Measurements from ENCODE around the gene PFKFB4.

DNA sequence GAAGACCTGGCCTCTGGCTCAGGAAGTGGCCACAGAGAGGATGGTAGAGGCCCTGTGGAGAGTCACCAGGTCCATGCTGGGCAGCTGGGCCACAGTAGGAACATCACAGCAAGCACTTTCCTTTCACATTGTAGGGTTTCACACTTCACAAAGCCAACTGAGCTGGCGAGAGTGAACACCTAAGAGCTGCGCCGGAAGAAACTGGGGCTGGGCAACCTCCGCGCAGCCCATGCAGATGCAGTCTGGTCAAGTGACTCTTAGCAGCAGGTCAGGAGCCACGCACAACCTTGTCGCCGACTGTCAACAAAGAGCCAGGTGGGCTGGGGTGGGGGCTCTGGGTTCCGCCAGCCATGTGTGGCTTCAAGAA lies 37.3 kb downstream of the PFKFB4 start:
- TF ChIP-seq, protein P1, sequence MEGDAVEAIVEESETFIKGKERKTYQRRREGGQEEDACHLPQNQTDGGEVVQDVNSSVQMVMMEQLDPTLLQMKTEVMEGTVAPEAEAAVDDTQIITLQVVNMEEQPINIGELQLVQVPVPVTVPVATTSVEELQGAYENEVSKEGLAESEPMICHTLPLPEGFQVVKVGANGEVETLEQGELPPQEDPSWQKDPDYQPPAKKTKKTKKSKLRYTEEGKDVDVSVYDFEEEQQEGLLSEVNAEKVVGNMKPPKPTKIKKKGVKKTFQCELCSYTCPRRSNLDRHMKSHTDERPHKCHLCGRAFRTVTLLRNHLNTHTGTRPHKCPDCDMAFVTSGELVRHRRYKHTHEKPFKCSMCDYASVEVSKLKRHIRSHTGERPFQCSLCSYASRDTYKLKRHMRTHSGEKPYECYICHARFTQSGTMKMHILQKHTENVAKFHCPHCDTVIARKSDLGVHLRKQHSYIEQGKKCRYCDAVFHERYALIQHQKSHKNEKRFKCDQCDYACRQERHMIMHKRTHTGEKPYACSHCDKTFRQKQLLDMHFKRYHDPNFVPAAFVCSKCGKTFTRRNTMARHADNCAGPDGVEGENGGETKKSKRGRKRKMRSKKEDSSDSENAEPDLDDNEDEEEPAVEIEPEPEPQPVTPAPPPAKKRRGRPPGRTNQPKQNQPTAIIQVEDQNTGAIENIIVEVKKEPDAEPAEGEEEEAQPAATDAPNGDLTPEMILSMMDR (conservative IDR thresholded peaks at IDR 0.05; ENCODE audit: low read depth in 2 of 2): no peak
- TF ChIP-seq, protein P2, sequence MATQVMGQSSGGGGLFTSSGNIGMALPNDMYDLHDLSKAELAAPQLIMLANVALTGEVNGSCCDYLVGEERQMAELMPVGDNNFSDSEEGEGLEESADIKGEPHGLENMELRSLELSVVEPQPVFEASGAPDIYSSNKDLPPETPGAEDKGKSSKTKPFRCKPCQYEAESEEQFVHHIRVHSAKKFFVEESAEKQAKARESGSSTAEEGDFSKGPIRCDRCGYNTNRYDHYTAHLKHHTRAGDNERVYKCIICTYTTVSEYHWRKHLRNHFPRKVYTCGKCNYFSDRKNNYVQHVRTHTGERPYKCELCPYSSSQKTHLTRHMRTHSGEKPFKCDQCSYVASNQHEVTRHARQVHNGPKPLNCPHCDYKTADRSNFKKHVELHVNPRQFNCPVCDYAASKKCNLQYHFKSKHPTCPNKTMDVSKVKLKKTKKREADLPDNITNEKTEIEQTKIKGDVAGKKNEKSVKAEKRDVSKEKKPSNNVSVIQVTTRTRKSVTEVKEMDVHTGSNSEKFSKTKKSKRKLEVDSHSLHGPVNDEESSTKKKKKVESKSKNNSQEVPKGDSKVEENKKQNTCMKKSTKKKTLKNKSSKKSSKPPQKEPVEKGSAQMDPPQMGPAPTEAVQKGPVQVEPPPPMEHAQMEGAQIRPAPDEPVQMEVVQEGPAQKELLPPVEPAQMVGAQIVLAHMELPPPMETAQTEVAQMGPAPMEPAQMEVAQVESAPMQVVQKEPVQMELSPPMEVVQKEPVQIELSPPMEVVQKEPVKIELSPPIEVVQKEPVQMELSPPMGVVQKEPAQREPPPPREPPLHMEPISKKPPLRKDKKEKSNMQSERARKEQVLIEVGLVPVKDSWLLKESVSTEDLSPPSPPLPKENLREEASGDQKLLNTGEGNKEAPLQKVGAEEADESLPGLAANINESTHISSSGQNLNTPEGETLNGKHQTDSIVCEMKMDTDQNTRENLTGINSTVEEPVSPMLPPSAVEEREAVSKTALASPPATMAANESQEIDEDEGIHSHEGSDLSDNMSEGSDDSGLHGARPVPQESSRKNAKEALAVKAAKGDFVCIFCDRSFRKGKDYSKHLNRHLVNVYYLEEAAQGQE (IDR thresholded peaks at IDR 0.05; ENCODE audit: unreplicated experiment): no peak
- TF ChIP-seq EZH2phosphoT487 (IDR thresholded peaks at IDR 0.05; ENCODE audit: unreplicated experiment) (no peak), POLR2AphosphoS5 (IDR thresholded peaks at IDR 0.05; ENCODE audit: low read depth) (no peak), EZH2 (IDR thresholded peaks at IDR 0.05; ENCODE audit: low read depth, unreplicated experiment) (no peak), STAT1 (IDR thresholded peaks at IDR 0.05; ENCODE audit: unreplicated experiment) (no peak), NANOG (IDR thresholded peaks at IDR 0.05; ENCODE audit: borderline replicate concordance) (no peak), JUNB (IDR thresholded peaks at IDR 0.05; ENCODE audit: unreplicated experiment) (no peak), CREB1 (CRISPR knock-in tag; IDR thresholded peaks at IDR 0.05; ENCODE audit: low read depth) (no peak), ZNF331 (CRISPR knock-in tag; IDR thresholded peaks at IDR 0.05; ENCODE audit: low read depth) (no peak), ZNF114 (CRISPR knock-in tag; IDR thresholded peaks at IDR 0.05) (no peak)
- TF ChIP-seq, protein P3, sequence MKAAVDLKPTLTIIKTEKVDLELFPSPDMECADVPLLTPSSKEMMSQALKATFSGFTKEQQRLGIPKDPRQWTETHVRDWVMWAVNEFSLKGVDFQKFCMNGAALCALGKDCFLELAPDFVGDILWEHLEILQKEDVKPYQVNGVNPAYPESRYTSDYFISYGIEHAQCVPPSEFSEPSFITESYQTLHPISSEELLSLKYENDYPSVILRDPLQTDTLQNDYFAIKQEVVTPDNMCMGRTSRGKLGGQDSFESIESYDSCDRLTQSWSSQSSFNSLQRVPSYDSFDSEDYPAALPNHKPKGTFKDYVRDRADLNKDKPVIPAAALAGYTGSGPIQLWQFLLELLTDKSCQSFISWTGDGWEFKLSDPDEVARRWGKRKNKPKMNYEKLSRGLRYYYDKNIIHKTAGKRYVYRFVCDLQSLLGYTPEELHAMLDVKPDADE (IDR thresholded peaks at IDR 0.05): no peak
